ENCODE measurements around the gene RANBP3. TPM values are rescaled to one million over a fixed set of nuclear protein-coding genes. Genes with fewer than 3 reads are reported as not detected.
A peak's percentile ranks its signal among the peaks of the same experiment; 100 is the strongest.
"Not testable (repeated sequence)": the region's sequence is repeated elsewhere in the genome, so short reads cannot be mapped to it uniquely, and the experiment has no call there.

The RANBP3 gene
- total RNA-seq, 2 experiments from 2014 or later = 74.3 to 90.2 TPM

GRCh38 chr19:5889288-5889971 is 88.5 kb downstream of the RANBP3 start:
- POLR2A ChIA-PET = no interaction called here

GRCh38 chr19:5884065-5884811 is 93.7 kb downstream of the RANBP3 start:
- H3K79me2 ChIP-seq (ENCODE audit: insufficient read depth, low read depth, low read length); H3K4me3 ChIP-seq (ENCODE audit: low read depth, low read length, poor library complexity, severe bottlenecking); H4K20me1 ChIP-seq (ENCODE audit: insufficient read depth, low read length); H3K9me3 ChIP-seq (ENCODE audit: low read length); POLR2A ChIA-PET; intact Hi-C loops (cut with micrococcal nuclease; ENCODE audit: unreplicated experiment); H3K36me3 ChIP-seq (ENCODE audit: insufficient read depth, low read length); H3K4me2 ChIP-seq (ENCODE audit: low read length); H3K9me2 ChIP-seq (ENCODE audit: insufficient read depth, low read length); H3K27ac ChIP-seq (ENCODE audit: low read depth, low read length, poor library complexity, severe bottlenecking); H2AFZ ChIP-seq (ENCODE audit: low read length); H3K4me1 ChIP-seq (ENCODE audit: insufficient read depth, low read length, poor library complexity, severe bottlenecking); BruUV-seq (replicated peaks): not testable (repeated sequence)
- CTCF ChIA-PET (ENCODE audit: unreplicated experiment) = interaction anchor here (0.6 kb wide), 1 partner anchor 81 kb away, joined by 3 read pairs; no protein-coding TSS in a partner anchor
- DNase-seq (ENCODE audit: low spot score) = peak; percentile 29

More at GRCh38 chr19:5889288-5889971, 88.5 kb downstream of the RANBP3 start:
- Histone ChIP-seq H4K20me1 (ENCODE audit: insufficient read depth, low read length) (no peaks in the 10 kb centered on the region), H3K79me2 (ENCODE audit: insufficient read depth, low read depth, low read length) (no peaks in the 10 kb centered on the region), H3K4me3 (ENCODE audit: low read depth, low read length, poor library complexity, severe bottlenecking) (no peak overlapping the region), H3K4me2 (ENCODE audit: low read length) (no peak overlapping the region), H3K4me1 (ENCODE audit: insufficient read depth, low read length, poor library complexity, severe bottlenecking) (no peaks in the 10 kb centered on the region), H2AFZ (ENCODE audit: low read length) (no peak overlapping the region), H3K9me2 (ENCODE audit: insufficient read depth, low read length) (no peaks in the 10 kb centered on the region), H3K27ac (ENCODE audit: low read depth, low read length, poor library complexity, severe bottlenecking) (no peak overlapping the region), H3K9me3 (ENCODE audit: low read length) (no peaks in the 10 kb centered on the region), H3K36me3 (ENCODE audit: insufficient read depth, low read length) (no peaks in the 10 kb centered on the region)
- intact Hi-C loops (cut with micrococcal nuclease; ENCODE audit: unreplicated experiment) = no loop called here
- no peak for DNase-seq (ENCODE audit: low spot score)
- TF ChIP-seq EZH2phosphoT487 (IDR thresholded peaks at IDR 0.05; ENCODE audit: borderline replicate concordance, low read depth, low read length) = no peak
- TF ChIP-seq CTCF (conservative IDR thresholded peaks at IDR 0.05; ENCODE audit: low read length) = no peak
- CTCF ChIA-PET (ENCODE audit: unreplicated experiment) = no interaction called here
- no TSS peak for BruUV-seq (replicated peaks)

- H3K4me1 ChIP-seq (ENCODE audit: insufficient read depth, low read length, poor library complexity, severe bottlenecking); POLR2A ChIA-PET: not testable (repeated sequence)
These were observed 94.6 kb downstream of the RANBP3 start for GRCh38 chr19:5883157-5883873.

More at GRCh38 chr19:5883157-5883873, 94.6 kb downstream of the RANBP3 start:
- H3K4me3 ChIP-seq (ENCODE audit: low read depth, low read length, poor library complexity, severe bottlenecking); DNase-seq (ENCODE audit: low spot score); H2AFZ ChIP-seq (ENCODE audit: low read length); H3K4me2 ChIP-seq (ENCODE audit: low read length); H3K36me3 ChIP-seq (ENCODE audit: insufficient read depth, low read length); H3K27ac ChIP-seq (ENCODE audit: low read depth, low read length, poor library complexity, severe bottlenecking); BruUV-seq (replicated peaks); H3K9me2 ChIP-seq (ENCODE audit: insufficient read depth, low read length); H4K20me1 ChIP-seq (ENCODE audit: insufficient read depth, low read length); intact Hi-C loops (cut with micrococcal nuclease; ENCODE audit: unreplicated experiment); H3K79me2 ChIP-seq (ENCODE audit: insufficient read depth, low read depth, low read length); CTCF ChIA-PET (ENCODE audit: unreplicated experiment); H3K9me3 ChIP-seq (ENCODE audit: low read length): not testable (repeated sequence)
